AG20443 (cell line): ENCODE measurements around the gene FOXI1.
"Not testable (repeated sequence)": the region's sequence is repeated elsewhere in the genome, so short reads cannot be mapped to it uniquely, and the experiment has no call there.

Experiments
- DNase-seq: peaks from one replicate; pipeline ENCODE4 v3.0.0; 2012; ENCODE audit warnings: low spot score, mixed read lengths

Gene FOXI1

GRCh38 chr5:170092455-170093101 is 13.1 kb upstream of the FOXI1 start:
- DNase-seq, result no peak

DNA sequence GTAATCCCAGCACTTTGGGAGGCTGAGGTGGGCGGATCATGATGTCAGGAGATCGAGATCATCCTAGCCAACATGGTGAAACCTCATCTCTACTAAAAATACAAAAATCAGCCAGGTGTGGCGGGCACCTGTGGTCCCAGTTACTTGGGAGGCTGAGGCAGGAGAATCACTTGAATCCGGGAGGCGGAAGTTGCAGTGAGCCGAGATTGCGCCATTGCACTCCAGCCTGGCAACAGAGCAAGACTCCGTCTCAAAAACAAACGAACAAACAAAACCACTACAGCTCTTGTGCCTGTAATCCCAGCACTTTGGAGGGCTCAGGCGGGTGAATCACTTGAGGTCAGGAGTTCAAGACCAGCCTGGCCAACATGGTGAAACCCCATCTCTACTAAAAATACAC is 11.4 kb upstream of the FOXI1 start:
- DNase-seq, result not testable (repeated sequence)

DNA sequence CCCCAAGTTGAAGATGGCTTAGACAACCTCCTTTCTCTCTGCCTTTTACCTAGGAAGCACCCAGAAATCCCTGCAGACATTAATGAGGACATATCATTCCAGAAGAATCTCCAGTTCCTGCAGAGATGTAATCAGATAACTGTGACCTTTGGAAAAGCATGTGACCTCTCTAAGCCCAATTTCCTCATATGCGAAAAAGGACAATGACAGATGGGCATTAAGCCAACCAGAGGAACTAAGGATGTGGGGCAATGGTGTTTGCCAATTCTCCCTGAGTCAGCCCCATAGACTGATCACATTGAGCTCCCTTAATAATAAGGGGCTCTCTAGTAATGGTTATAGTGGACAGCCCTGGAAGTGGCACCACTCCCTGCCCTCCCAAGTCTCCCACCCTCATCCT is 10.1 kb upstream of the FOXI1 start:
- no peak for DNase-seq

DNA sequence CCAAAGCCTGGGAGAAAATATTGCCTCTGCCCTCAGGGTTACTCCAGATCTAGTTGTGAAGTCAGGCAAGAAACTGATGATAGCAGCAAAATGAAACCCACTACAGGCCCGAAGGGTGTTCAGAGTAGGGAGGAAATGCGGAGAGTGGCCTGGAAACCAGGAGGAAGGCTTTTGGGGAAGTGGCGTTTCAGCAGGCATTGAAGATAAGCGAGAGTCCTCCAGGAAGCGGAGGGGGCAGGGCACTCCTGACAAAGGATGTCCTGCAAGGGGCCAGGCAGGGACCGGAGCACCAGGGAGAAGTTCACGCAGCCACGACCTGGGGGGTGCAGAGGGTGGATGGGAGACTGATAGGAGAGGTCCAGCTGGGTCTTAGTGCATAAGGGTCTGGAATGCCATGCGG is 7.8 kb upstream of the FOXI1 start:
- no peak for DNase-seq

DNA sequence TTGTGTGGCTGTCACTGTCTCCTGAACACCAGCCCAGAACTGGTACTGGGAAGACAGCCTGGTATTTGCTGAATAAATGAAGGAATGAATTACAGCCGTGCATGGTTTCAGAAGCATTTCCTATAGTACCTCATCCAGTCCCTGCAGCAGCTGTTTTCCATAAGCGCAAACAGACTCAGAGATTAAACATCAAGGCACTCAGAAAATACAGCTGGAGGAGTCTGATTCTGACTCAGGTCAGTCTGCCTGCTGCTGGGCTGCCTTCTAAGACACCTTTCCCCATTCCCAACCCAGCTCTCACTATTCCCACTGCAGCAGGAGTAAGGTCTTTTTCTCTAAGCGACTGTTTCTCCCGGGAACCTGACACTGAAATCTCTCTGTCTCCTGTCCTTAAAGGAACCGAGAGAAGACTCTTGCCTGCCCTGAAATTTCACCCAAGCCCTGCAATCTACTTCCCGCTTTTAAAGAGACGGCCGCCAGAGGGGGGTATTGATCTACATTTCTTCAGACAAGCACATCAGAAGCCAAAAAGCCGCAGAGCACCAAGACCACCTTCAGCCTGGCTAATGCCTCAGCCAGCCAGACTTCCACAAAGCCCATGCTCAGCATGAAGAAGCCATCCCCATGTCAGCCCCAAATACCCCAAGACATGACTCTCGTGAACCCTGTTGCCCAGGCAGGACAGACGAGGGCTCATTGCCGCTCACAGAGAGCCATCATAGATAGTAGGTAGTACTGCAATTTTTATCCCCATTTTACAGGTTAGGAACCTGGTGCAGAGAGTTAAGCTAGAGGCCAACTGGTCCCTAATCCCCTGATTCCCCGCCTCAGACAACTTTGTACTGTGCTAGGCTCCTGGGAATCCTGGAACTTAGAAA is 5.4 kb upstream of the FOXI1 start:
- peak; percentile 80 for DNase-seq

DNA sequence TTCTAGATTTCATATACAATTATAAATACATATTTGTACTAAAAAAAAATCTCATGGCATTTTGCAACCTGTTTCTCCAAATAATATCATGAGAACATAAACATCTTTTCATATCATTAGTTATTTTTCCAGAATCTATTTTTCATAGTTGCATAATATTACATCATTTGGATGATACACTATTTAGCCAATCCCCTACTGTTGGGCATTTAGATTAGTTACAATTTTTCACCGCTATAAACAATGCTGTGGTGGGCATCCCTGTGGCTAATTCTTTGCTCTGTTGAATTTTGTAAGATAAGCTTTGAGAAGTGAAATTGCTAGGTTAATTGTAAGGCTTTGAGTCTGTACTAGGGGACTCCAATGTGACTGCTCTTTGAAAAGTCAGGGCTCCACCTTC is 2.2 kb upstream of the FOXI1 start:
- DNase-seq, result no peak

GRCh38 chr5:170104299-170104698 is 1.4 kb upstream of the FOXI1 start:
- DNase-seq, result no peak

- DNase-seq, result no peak
These were observed 987 bp upstream of the FOXI1 start for GRCh38 chr5:170104710-170105109.

- DNase-seq, result no peak
These were observed 2.0 kb downstream of the FOXI1 start for GRCh38 chr5:170107674-170108073.

GRCh38 chr5:170108266-170108785 is 2.6 kb downstream of the FOXI1 start:
- no peak for DNase-seq

- no peak for DNase-seq
These were observed 3.6 kb downstream of the FOXI1 start for GRCh38 chr5:170109059-170110031.

GRCh38 chr5:170110403-170111087 is 4.8 kb downstream of the FOXI1 start:
- no peak for DNase-seq

GRCh38 chr5:170111088-170111785 is 5.5 kb downstream of the FOXI1 start:
- DNase-seq, result no peak

GRCh38 chr5:170112876-170113521 is 7.3 kb downstream of the FOXI1 start:
- DNase-seq, result no peak

GRCh38 chr5:170113522-170113900 is 7.8 kb downstream of the FOXI1 start:
- DNase-seq, result no peak

DNA sequence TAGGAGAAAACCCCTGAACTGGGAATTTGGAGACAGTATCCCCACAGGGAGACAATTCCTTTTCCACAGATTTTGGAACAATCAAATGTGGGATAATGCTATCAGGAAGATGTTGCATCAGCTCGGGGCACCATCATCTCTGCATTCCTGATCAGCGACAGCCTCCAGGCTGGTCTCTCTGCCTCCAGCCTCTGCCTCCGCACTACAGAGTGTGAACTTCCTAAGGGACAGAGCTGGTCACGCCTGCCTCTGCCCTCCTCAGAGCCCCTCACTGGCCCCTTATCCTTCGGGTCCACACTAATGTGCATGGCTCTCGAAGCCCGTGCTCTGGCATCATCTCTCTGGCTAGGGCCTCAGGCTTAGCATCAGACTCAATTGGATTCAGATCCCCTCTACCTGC is 8.6 kb downstream of the FOXI1 start:
- DNase-seq, result no peak

GRCh38 chr5:170115925-170116324 is 10.2 kb downstream of the FOXI1 start:
- DNase-seq, result no peak

DNA sequence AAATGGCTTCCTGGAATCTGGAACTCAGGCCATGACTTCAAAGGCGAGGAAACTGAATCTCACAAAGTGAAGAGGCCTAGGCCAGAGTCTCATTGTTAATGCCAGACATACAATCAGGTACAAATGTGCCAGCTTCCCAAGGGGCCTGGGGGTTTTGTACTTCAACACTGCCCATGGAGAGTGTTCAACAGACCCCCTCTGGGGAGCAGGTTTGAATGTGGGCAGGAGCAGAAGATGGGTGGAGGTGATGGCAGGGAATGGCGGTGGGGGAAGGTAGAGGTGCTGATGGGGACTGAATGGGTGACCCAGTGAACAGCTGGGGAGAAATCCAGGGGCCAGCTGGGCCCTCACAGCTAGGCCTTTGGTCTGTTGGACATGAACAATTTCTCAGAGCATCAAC is 12.0 kb downstream of the FOXI1 start:
- DNase-seq, result no peak

DNA sequence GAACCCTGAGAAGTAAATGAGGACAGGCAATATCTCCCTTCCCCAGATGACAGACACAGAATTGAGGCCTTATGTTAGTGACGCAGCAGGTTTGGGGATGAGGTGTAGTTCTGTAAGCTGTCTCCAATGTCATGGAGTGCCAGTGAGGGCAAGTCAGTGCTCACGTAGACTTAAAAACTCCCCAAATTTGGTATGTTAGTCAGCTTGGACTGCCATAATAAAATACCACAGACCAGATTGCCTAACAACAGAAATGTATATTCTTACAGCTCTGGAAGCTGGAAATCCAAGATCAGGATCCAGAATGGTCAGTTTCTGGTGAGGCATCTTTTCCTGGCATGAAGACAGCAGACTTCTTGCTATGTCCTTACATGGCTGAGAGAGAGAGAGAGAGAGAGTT is 14.9 kb downstream of the FOXI1 start:
- DNase-seq, result peak; percentile 59

DNA sequence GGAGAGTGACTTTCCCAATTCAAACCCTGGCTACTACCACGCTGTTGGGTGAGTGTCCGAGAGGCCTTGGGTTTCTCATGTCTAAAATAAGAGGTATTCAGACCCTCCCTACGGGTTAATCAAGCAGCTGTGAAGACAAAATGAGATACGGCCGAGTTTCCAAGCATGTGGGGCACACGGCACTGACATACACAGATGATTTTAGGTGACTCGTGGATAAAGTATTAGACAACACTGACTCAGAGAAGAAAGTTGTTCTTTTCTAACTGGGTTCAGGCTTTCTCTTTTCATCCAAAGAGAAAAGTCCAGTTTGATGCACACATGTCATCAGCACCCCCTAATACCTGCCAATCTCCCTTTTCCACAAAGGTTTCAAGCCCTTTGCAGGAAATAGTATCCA is 15.6 kb downstream of the FOXI1 start:
- peak; percentile 43 for DNase-seq
